Mesenchymal stem cell (in vitro differentiated cells and primary cell): ENCODE data around the gene CDH4.

Source experiments
- DNase-seq: peaks from one replicate; pipeline ENCODE4 v3.0.0-alpha.2; 2013
- H2AFZ ChIP-seq: one replicate; pipeline ENCODE4 v1.6.1; 2013; ENCODE audit warnings: low read depth, mild to moderate bottlenecking, control low read depth, inconsistent platforms, low read length, moderate library complexity
- H2AK5ac ChIP-seq: 2 replicates; pipeline ENCODE4 v1.6.1; 2013; ENCODE audit warnings: low read length, moderate library complexity, mild to moderate bottlenecking, inconsistent platforms; ENCODE audit not compliant: severe bottlenecking
- H2BK120ac ChIP-seq: one replicate; pipeline ENCODE4 v1.6.1; 2013; ENCODE audit warnings: low read depth, mild to moderate bottlenecking, inconsistent platforms, low read length, moderate library complexity
- H2BK12ac ChIP-seq, 2 experiments: one replicate each; pipeline ENCODE4 v1.6.1; 2013; ENCODE audit warnings: inconsistent platforms in 2 of 2, low read length in 2 of 2, mild to moderate bottlenecking in 2 of 2, moderate library complexity in 2 of 2, control low read depth in 1 of 2
- H2BK15ac ChIP-seq: one replicate; pipeline ENCODE4 v1.6.1; 2013; ENCODE audit warnings: mild to moderate bottlenecking, low read depth, inconsistent platforms; ENCODE audit not compliant: poor library complexity, severe bottlenecking
- H2BK5ac ChIP-seq: 2 replicates; pipeline ENCODE4 v1.6.1; 2013; ENCODE audit warnings: low read depth, mild to moderate bottlenecking, low read length, control low read depth, inconsistent platforms; ENCODE audit not compliant: poor library complexity, severe bottlenecking
- H3K14ac ChIP-seq, 2 experiments: one replicate each; pipeline ENCODE4 v1.6.1; 2013; ENCODE audit warnings: inconsistent platforms in 2 of 2, low read length in 2 of 2, control low read depth in 1 of 2, mild to moderate bottlenecking in 1 of 2, moderate library complexity in 1 of 2
- H3K18ac ChIP-seq, 2 experiments: one replicate each; pipeline ENCODE4 v1.6.1; 2013; ENCODE audit warnings: inconsistent platforms in 2 of 2, low read length in 2 of 2, control low read depth in 1 of 2, low read depth in 1 of 2, mild to moderate bottlenecking in 1 of 2
- H3K23ac ChIP-seq, 2 experiments: one replicate each; pipeline ENCODE4 v1.6.1; 2013; ENCODE audit warnings: inconsistent platforms in 2 of 2, low read length in 2 of 2, mild to moderate bottlenecking in 2 of 2, moderate library complexity in 2 of 2, control low read depth in 1 of 2
- H3K27ac ChIP-seq: 2 replicates; pipeline ENCODE4 v1.5.1; 2013; ENCODE audit warnings: mild to moderate bottlenecking, moderate library complexity, low read length, control low read depth, inconsistent platforms; ENCODE audit not compliant: poor library complexity, severe bottlenecking
- H3K27me3 ChIP-seq, 2 experiments: 2 replicates each; pipeline versions ENCODE4 v1.6.1 to v1.7.0; 2013; ENCODE audit warnings: low read length in 2 of 2, mild to moderate bottlenecking in 2 of 2, moderate library complexity in 2 of 2, control low read depth in 1 of 2, inconsistent platforms in 1 of 2; ENCODE audit not compliant: control insufficient read depth in 1 of 2, insufficient read depth in 1 of 2
- H3K36me3 ChIP-seq, 2 experiments: 2 replicates each; pipeline versions ENCODE4 v1.6.1 to v1.7.0; 2013; ENCODE audit warnings: low read length in 2 of 2, control low read depth in 1 of 2, inconsistent platforms in 1 of 2, low read depth in 1 of 2, mild to moderate bottlenecking in 1 of 2; ENCODE audit not compliant: insufficient read depth in 2 of 2, control insufficient read depth in 1 of 2
- H3K4ac ChIP-seq, 2 experiments: one replicate each; pipeline ENCODE4 v1.6.1; 2013; ENCODE audit warnings: inconsistent platforms in 2 of 2, low read length in 2 of 2, mild to moderate bottlenecking in 2 of 2, moderate library complexity in 2 of 2, control low read depth in 1 of 2, low read depth in 1 of 2
- H3K4me1 ChIP-seq: 2 replicates; pipeline ENCODE4 v1.6.1; 2013; ENCODE audit warnings: low read depth, low read length, control low read depth; ENCODE audit not compliant: control insufficient read depth, insufficient read depth
- H3K4me2 ChIP-seq: 2 replicates; pipeline ENCODE4 v1.6.1; 2013; ENCODE audit warnings: low read length, mild to moderate bottlenecking, inconsistent platforms; ENCODE audit not compliant: poor library complexity, severe bottlenecking
- H3K4me3 ChIP-seq, 2 experiments: 2 replicates each; pipeline versions ENCODE4 v1.5.1 to v1.7.0; 2013; ENCODE audit warnings: low read length in 2 of 2, mild to moderate bottlenecking in 2 of 2, control low read depth in 1 of 2, low read depth in 1 of 2; ENCODE audit not compliant: insufficient read depth in 1 of 2
- H3K79me1 ChIP-seq: replicated peaks from 2 replicates; pipeline ENCODE4 v1.6.1; 2013; ENCODE audit warnings: mild to moderate bottlenecking, control low read depth, low read length, inconsistent platforms; ENCODE audit not compliant: poor library complexity, severe bottlenecking
- H3K9ac ChIP-seq: 2 replicates; pipeline ENCODE4 v1.7.0; 2013; ENCODE audit warnings: mild to moderate bottlenecking, low read length, moderate library complexity
- H3K9me3 ChIP-seq: 2 replicates; pipeline ENCODE4 v1.7.0; 2013; ENCODE audit warnings: mild to moderate bottlenecking, low read length; ENCODE audit not compliant: control insufficient read depth
- H4K8ac ChIP-seq: one replicate; pipeline ENCODE4 v1.6.1; 2013; ENCODE audit warnings: inconsistent platforms, mild to moderate bottlenecking, low read length, moderate library complexity
- H4K91ac ChIP-seq: one replicate; pipeline ENCODE4 v1.6.1; 2013; ENCODE audit warnings: mild to moderate bottlenecking, low read length, inconsistent platforms
- WGBS: methylation state at CpG from one replicate; pipeline ENCODE4 v1.1.7; 2013; ENCODE audit warnings: mixed read lengths; 5-methylcytosine and 5-hydroxymethylcytosine counted together

CDH4 gene

GRCh38 chr20:61927826-61928541 is 675.9 kb downstream of the CDH4 start:
- Histone ChIP-seq H4K91ac (no peak overlapping the region), H2BK120ac (no peak overlapping the region), H3K4me1 (peaks cover 17% of the 10 kb centered on the region), H2BK12ac (no peak overlapping the region), H3K27ac (no peak overlapping the region), H3K36me3 (no peaks in the 10 kb centered on the region), H4K8ac (no peak overlapping the region), H3K27me3 (peaks cover 0 to 4% of the 10 kb centered on the region in 2 experiments), H3K79me1 (no peaks in the 10 kb centered on the region), H3K4ac (no peak overlapping the region), H3K4me2 (no peak overlapping the region), H3K14ac (no peak overlapping the region), H2AK5ac (no peak overlapping the region), H3K23ac (no peak overlapping the region), H3K9ac (no peak overlapping the region), H3K9me3 (no peaks in the 10 kb centered on the region), H2BK15ac (no peak overlapping the region), H2AFZ (no peak overlapping the region), H3K4me3 (no peak overlapping the region), H3K18ac (no peak overlapping the region), H2BK5ac (no peak overlapping the region)
- 94% methylated on average over 43 of the region's 43 CpGs for WGBS
- DNase-seq = no peak

DNA sequence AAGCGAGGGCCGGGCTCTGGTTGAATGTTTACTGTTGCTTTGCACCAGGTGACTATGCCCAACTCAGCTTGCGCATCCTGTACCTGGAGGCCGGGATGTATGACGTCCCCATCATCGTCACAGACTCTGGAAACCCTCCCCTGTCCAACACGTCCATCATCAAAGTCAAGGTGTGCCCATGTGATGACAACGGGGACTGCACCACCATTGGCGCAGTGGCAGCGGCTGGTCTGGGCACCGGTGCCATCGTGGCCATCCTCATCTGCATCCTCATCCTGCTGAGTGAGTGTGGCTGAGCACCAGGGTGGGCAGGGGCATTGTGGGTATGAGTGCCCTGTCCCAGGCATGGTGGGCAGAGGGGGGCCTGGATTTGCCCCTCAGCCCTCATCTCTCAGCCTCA is 677.5 kb downstream of the CDH4 start:
- Histone ChIP-seq H3K36me3 (no peaks in the 10 kb centered on the region), H3K9me3 (no peaks in the 10 kb centered on the region), H2BK12ac (no peak overlapping the region), H3K14ac (no peak overlapping the region), H3K23ac (no peak overlapping the region), H3K79me1 (no peaks in the 10 kb centered on the region), H2AFZ (no peak overlapping the region), H2BK5ac (no peak overlapping the region), H3K27ac (no peak overlapping the region), H2BK120ac (no peak overlapping the region), H3K4me1 (peaks cover 21% of the 10 kb centered on the region), H3K18ac (no peak overlapping the region), H2BK15ac (no peak overlapping the region), H3K4me2 (no peak overlapping the region), H3K27me3 (no peaks in the 10 kb centered on the region), H2AK5ac (no peak overlapping the region), H3K9ac (no peak overlapping the region), H3K4me3 (no peak overlapping the region), H3K4ac (no peak overlapping the region), H4K91ac (no peak overlapping the region), H4K8ac (no peak overlapping the region)
- 93% methylated on average over 12 of the region's 12 CpGs for WGBS
- DNase-seq = no peak

GRCh38 chr20:61929971-61930666 is 678.1 kb downstream of the CDH4 start:
- Histone ChIP-seq H3K4me1 (peaks cover 17% of the 10 kb centered on the region), H3K27me3 (no peaks in the 10 kb centered on the region), H2AFZ (no peak overlapping the region), H3K23ac (no peak overlapping the region), H3K9me3 (no peaks in the 10 kb centered on the region), H4K8ac (no peak overlapping the region), H3K4me3 (no peak overlapping the region), H3K27ac (no peak overlapping the region), H3K4me2 (no peak overlapping the region), H4K91ac (no peak overlapping the region), H2BK120ac (no peak overlapping the region), H3K36me3 (peaks cover 0 to 3% of the 10 kb centered on the region in 2 experiments), H3K79me1 (no peaks in the 10 kb centered on the region), H3K4ac (no peak overlapping the region), H3K9ac (no peak overlapping the region), H3K14ac (no peak overlapping the region), H2AK5ac (no peak overlapping the region), H3K18ac (no peak overlapping the region), H2BK12ac (no peak overlapping the region), H2BK15ac (no peak overlapping the region), H2BK5ac (no peak overlapping the region)
- no peak for DNase-seq
- 87% methylated on average over 12 of the region's 12 CpGs for WGBS

- Histone ChIP-seq H2AK5ac (no peak overlapping the region), H3K27me3 (no peaks in the 10 kb centered on the region), H2BK120ac (no peak overlapping the region), H3K36me3 (peaks cover 0 to 3% of the 10 kb centered on the region in 2 experiments), H3K4me3 (no peak overlapping the region), H3K18ac (no peak overlapping the region), H3K4me1 (peaks cover 11% of the 10 kb centered on the region), H3K4me2 (no peak overlapping the region), H2BK5ac (no peak overlapping the region), H3K27ac (no peak overlapping the region), H3K4ac (no peak overlapping the region), H3K79me1 (no peaks in the 10 kb centered on the region), H2BK12ac (no peak overlapping the region), H2AFZ (no peak overlapping the region), H4K91ac (no peak overlapping the region), H3K9me3 (no peaks in the 10 kb centered on the region), H2BK15ac (no peak overlapping the region), H3K23ac (no peak overlapping the region), H3K9ac (no peak overlapping the region), H3K14ac (no peak overlapping the region), H4K8ac (no peak overlapping the region)
- 93% methylated on average over 28 of the region's 28 CpGs for WGBS
- DNase-seq = no peak
These were observed 678.9 kb downstream of the CDH4 start for GRCh38 chr20:61930776-61931475.
